HCEC 1CT (cell line): ENCODE data around the gene SNTG2.
"Not testable (repeated sequence)": the region's sequence is repeated elsewhere in the genome, so short reads cannot be mapped to it uniquely, and the experiment has no call there.

Experiments
- DNase-seq: peaks from one replicate; pipeline ENCODE4 v3.0.0-alpha.2; 2017

SNTG2 gene

DNA sequence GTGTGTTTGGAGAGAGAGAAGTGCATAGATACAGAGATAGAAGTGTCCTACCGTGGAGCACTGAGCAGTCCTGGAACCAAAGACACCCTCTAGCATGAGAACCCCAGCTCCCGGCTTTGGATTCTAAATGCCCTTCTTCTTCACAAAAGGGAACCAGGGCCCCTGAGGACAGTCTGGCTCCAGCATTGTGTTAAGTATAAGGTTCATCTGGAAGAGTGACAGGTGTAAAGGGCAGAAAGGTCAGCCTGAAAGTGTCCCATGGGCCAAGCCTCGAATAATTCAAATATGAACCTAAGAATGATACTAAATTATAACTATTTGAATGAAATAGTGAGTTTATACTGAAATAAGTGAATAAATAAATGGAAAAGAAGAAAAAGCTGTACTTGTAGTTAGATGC lies 109.7 kb downstream of the SNTG2 start:
- no peak for DNase-seq

DNA sequence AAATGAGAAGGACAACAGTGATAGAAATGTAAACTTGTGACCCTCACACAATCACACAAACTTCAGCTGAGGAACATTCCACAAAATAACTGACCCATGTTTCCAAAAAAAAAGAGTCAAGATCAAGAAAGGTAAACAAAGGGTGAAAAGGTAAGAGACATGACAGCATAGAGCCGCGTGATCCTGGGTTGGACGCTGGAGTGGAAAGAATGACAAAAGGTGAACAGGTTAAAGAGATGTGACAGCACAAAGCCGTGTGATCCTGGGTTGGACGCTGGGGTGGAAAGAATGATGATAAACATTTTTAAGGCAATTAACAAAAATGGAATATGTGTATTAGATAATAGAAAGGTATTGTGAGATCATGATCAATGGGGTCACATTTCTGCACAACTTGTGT lies 110.3 kb downstream of the SNTG2 start:
- no peak for DNase-seq

DNA sequence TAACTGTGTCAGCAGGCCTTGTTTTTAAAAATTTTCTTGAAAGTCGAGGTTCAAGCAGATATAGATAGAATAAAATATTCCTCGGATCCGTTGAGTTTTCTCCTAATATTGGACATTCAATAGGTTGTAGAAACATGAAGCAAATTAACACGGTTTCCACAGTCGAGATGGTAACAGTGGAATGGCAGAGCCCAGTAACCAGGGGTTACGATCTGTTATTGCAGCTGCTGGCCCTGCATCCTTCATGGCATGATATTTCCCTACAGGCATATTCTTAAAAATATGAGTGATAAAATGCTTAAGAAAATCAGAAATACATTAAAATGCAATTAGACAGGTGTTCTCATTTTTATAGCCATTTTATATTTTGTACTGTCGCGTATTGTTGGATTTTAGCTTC lies 117.6 kb downstream of the SNTG2 start:
- no peak for DNase-seq

DNA sequence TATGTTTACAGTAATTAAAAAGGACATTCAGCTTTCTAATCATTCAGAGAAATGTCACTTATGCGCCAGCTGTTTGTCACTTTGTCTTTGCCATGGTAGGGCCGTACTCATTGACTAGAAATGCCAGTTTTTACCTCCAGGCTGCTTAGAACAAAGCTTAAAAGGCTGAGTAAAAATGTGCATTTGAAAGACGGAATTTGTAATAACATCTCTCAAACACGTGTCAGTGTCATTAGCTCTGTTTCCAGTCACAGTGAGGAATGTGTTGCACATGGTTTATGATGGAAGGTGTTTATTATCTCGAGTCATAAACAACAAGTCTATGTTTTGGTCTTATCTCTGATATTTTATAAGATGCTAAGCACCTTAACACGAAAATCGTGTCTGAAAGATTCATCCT lies 118.2 kb downstream of the SNTG2 start:
- no peak for DNase-seq

DNA sequence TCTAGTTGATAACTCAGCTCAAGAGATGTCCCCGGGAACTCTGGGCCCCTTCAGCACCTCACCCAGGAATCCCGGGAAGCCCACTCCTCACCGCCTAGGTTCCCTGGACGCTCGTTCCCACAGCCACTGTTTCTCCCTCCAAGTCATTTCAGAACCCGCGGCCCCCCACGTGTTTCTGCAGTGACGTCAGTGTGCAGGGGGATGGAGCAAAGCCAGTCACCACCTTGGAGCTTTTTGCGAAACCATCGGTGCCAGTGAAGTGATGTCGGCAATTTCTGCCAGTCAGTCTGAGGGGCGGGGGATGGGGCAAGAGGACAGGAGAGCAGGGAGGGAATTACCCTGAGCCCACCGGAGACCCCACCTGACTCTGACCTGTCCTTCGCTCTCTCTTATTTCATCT lies 119.2 kb downstream of the SNTG2 start:
- no peak for DNase-seq

DNA sequence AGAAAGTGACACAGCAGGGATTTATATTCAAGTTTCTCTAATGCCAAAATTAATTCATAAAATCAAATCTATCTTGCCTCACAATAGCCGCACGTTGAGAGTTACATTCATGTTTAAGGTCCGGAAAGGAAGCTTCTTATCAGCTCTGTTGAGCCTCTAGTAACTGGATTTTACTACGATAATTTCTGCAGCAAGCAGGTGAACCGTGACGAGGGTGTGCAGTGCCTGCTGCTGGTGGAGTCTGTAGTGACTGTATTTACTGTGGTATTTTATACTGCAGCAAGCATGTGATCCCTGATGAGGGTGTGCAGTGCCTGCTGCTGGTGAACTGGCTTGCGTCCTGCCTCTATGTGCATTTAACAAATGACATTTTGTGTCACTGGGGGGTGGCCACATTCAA lies 120.0 kb downstream of the SNTG2 start:
- DNase-seq, result no peak

DNA sequence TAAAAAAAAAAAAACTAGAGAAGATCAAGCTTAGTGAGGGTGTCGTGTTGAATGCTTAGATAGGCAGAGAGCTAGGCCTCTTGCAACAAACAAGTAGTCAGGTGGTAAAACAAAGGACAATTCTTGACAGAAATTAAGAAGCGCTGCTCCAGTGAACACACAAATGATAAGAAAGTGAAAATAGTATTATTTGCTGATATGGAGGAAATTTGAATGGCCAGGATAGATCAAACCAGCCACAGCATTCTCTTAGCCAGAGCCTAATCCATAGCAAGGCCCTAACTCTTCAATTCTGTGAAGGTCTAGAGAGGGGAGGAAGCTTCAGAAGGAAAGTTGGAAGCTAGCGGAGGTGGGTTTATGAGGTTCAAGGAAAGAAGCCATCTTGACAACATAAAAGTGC lies 121.0 kb downstream of the SNTG2 start:
- no peak for DNase-seq

DNA sequence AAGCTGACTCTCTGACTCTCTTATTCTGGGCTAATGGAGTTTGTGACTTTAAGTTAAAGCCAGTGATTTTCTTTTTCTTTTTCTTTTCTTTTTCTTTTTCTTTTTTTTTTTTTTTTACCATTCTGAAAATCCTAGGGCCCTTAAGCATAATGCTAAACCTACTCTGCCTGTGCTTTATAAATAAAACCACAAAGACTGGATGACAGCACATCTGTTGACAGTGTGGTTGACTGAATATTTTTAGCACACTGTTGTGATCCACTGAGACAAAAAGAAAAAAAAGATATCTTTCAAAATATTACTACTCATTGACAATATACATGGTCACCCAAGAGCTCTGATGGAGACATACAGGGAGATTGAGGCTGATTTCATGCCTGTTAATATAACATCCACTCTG lies 121.6 kb downstream of the SNTG2 start:
- no peak for DNase-seq

DNA sequence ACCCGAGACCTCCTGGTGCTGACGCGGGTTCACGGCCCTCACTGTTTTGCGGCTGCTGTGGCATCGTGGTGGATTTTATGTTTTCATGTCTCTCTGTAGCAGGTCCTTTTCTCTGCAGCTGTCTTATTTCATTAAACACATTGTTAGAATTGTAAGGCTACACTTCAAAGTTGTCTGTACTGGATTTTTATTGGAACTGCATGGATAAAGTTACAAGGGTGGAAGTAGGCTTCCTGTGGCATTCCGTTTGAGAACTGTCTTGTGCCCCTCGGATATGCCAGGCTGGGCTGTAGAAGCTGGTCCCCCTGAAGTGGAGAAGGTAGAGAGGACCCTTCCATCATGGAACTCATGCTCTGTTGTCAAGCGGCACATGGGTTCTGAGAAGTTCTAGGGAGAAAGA lies 127.3 kb downstream of the SNTG2 start:
- DNase-seq, result no peak

DNA sequence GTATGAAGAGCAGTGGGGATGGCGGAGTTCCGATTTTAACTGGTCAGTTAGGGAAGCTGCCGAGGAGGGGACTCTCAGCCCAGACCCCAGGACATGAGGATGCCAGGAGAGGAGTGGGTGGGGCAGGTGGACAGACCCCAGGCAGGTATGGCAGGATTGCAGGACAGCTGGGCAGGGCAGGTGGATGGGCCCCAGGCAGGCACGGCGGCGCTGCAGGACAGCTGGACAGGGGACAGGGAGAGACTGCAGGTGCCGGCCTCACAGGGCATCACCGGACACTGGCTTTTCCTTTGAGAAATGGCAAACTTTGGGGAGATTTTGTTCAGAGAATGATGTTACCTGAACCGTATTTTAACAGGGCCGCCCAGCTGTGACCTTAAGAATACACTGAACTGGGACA lies 127.7 kb downstream of the SNTG2 start:
- DNase-seq, result no peak

DNA sequence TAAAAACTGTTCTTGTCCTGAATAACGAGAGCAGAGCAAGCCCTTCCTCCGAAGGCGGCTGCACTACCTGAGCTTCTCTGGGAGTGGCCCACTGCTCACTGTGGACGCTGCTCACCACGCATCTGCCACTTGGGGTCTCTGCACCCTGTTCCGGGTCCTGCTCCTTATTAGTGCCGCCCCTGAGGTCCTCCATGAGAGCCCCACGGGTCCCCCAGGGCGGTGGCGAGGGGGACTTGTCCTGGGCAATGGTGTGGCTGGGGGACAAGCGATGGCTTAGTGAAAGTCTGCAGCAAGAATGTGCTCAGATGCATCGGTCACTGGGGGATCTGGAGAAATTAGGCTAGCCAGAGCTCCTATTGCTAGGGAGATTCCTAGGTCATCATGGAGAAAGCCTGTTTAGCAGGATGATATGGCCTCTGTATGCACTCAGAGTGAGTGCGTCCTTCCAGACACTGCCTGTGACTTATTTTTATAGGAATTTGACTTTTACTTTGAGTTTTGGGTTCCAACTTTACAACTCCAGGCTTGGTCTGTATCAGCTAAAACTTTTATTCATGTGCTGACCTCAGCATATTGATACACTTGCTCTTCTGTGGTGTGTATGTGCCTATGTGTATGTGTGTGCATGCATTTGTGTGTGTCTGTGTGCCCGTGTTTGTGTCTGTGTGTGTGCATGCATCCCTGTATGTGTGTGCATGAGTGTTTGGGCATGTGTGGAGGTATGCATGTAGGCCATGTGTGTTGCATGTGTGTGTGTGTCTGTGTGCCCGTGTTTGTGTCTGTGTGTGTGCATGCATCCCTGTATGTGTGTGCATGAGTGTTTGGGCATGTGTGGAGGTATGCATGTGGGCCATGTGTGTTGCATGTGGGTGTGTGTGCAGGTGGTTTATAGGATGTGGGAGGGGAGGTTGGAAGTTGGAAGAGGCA lies 129.5 kb downstream of the SNTG2 start:
- no peak for DNase-seq

DNA sequence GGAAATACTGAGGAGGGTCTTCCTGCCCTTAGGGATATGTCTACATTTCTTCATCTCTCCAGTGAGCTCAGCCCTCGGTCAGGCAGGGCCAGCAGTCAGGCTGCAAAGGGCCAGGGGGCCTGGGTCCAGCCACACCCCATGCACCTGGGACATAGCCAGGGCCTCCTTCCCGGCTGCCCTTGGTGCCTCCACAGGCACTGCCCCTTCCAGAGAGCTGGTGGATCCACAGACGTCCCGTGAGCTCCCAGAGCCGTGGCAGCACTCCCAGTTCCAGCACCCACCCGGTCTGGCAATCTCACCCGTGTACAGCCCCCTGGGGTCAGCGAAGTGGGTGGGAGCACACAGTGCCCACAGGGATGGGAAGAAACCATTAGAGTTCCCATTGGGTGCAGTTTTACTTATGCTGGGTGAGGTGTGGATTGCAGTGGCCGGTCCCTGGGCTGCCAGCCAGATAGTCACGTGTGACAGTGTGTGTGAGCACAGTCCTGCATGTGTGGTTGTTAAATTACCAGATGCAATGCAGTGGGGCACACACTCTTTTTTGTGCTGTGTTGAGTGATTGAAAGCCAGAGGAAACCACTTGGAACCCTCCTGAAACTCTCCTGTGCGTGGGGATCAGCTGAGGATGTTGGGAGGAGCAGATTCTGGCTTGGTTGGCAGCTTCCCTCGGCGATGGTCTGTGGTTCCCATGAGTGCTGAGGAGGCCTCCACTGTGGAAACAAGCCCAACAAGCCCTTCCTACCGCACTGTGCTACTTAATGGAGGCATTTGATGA lies 131.0 kb downstream of the SNTG2 start:
- DNase-seq, result no peak

DNA sequence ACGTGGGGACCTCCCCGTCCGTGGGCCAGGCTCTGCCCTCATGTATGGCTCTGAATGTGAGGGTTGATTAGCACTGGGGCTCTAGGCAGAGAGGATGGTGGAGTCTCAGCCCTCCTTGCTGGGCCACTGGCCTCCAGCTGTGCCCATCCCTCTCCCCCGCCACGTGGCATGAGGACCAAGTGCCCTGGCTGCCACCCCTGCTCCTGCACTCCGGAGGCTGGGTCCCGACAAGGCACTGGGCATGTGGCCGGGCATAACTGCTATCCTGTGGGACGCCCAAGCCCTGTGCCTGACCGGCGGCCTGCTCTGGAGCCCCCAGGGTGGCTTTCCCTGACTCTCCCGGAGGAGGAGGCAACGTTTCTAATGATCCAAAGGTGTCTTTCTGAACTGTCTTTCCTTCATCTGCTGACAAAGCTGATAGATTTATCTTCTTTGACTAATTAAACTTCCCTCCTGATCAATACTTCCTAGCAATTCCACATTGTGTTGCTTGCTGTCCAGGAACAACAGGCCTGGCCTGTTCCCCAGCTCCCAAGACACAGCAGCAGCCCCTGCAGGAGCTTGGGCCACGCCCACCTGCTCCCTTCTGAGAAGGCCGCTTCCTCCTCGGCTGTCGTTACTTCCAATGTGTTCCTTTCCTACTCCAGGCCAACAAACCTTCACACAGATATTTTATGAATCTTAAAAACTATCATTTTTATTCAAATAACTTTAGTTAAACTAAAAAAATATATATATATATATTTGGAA lies 132.0 kb downstream of the SNTG2 start:
- no peak for DNase-seq

DNA sequence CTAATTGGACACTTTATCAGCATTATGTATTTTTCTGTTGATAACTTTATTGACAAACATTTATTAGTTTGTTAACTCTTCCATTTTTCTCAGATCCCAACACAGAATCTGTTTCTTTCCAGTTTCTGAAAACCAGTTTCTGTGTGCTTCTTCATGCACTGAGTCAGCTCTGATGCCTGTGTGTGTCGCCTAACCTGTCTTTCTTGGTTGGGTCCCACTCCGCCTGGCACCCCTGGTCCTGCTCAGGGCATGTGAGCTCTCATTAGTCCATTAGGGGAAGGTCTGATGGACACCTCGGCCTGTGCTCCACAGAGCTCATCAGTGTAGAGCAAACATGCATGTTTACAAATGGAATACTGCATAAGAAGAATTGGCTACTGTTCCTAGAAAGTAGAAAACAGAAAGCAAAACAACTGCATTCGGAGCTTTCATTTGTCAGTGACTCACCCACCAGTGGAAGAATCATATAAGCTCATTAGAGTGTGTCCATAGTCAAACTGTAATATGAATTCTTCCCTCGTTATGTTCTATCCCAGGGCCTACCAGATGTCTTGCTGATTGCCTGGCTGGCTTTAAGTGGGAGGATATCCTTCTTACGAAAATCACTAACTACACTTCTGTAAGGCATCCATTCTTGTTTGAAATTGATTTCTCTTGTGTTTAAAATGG lies 137.7 kb downstream of the SNTG2 start:
- DNase-seq, result no peak

DNA sequence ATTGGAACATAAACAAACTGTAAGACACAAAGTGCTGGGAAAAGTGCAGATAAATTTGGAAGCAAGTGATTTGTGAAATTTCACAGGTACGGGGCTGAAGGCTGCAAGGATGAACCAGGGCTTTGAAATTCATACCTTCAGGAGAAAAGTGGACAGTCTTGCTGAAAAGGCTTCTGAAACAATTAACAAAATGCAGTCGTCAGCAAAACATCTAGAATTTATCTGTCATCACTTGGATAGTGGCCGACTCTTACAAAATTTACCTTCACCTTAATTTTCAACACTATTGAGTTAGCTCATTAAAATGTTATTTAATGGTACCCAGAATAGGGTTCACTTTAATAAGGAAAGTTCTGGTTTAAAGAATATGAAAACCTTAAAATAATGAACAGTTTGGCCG lies 138.3 kb downstream of the SNTG2 start:
- no peak for DNase-seq

DNA sequence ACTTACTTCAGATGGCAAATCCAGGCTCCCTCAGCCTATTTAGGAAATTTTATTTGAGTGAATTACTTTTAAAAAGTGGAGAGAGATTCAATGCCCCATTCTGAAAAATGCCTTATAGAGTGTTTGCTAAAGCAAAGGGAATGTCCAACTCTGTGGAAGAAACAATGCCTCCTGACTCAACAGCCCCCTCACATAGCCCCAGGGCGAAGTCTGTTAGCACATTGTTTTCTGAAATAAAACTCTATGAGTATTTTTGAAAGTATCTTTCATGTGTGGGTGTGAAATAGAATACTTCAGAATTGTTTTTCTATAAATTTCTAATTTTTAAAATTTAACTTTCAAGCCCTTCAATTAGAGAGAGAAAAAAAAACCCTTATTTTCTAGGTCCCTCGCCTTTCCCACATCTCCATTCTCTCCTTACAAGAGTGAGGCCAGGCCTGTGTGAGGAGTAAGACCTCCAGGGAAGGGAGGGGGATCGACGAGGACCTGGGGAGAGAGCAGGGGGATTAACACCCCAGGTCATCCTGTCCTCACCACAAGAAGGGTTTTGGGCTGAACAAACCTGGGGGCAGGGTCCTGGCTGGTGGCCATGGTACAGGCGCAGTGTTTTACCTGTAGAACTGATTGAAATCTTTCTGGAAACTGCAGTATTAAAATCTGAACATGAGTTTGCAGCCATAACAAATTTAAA lies 141.4 kb downstream of the SNTG2 start:
- DNase-seq, result no peak

DNA sequence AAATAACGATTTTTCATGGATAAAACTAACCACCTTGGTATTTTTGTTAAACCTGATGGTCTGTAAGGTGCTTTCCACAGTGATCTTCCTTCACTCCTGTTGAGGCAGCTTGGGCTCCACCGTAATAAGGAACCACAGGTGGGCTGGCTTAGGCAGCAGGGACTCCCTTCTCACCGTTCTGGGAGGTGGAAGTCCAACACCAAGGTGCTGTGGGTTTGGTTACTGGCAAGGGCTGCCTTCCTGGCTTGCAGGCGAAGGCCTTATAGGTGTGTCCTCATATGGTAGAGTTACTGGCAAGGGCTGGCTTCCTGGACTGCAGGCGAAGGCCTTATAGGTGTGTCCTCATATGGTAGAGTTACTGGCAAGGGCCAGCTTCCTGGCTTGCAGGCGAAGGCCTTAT lies 143.0 kb downstream of the SNTG2 start:
- not testable (repeated sequence) for DNase-seq

DNA sequence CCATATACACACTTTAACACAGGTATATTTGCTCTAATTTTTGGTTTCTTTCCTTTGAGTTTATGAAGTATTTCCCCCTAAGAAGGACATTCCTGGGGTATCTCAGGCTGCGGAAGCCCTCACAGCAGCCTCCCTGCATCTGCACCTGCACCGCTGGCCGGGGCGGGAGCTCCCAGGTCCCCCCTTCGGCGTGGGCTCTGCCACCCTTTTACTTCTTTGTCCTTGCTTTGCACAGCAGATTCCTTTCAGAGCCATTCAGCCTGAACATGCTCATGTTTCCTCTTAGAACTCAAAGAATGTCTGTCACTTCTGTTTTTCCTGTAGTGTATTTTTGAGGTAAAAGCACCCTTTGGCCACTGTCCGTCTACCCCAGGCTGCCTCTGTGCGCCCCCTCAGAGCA lies 146.5 kb downstream of the SNTG2 start:
- no peak for DNase-seq

DNA sequence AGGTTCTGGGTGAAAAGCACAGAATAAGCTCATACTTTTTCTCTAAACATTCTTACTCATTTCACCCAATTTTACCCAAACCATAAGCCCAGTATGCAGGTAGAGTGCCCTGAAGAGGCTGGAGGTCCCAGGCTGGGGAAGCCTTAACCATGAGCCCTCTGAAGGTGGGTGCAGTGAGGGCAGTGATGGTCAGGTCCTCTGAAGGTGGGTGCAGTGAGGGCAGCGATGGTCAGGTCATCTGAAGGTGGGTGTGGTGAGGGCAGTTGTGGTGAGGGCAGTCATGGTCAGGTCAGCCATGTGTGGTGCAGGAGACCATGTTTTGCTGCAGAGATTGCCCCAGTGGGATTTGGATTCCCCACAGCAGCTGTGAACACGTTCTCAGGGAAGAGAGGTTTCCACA lies 148.8 kb downstream of the SNTG2 start:
- no peak for DNase-seq

DNA sequence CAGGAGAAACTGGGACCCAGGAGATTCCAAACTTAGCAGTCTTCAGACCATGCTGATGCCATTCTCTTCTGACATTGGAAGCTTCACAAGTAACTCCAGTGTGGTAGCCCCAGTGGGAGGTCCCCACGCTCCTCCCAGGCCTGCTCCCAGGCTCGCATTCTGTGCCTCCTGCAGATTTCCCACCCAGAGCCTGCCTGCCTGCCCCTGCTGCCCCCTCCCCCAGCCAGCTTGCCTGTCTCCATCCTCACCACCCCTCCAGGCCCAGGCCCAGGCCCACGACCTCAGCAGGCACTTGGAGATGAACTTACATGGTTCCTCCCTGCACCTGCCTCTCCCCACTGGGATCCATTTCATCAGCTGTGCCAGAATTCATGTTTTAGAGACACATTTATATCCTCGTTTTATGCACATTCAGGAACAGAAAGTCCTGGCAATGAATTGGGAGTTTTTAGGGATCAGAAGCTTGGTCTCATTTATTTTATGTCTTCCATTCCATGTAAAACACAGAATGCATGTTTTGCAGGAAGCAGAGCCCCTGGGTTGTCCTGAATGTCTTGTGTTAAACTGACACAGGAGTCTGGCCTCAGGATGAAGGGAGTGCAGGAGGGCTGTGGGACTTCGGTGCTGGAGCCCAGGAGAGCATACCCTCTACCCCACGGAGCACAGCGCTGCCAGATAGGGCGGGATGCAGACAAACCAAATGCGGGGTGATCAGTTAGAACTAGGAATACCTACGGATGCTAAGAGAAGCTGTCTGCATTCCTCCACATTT lies 150.5 kb downstream of the SNTG2 start:
- DNase-seq, result no peak

DNA sequence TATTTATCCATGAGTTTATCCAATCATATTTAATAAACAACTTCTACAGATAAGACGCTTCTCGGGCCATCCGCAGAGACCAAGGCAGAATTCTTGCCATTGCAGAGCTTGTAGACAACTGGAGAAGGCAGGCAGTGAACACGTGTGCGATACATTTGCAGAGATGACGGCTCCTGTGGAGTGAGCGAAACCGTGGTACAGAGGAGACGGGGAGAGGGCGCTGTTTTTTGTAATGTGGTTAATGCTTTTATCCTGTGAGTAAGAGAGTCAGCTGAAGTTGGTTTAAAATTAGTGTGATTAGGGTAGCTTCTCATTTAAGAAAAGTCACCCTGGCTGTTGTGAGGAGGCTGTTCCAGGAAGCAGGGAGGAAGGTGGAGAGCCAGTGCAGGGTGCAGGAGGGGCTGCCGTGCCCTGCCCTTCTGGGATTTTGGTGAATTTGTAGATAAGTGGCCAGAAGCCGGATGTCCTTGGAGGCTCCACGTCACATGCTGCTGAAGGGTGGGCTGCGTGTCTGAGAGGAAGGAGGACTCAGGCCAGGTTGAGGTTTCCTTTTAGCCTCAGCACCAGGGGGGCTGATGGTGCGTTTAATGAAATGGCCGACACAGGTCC lies 151.4 kb downstream of the SNTG2 start:
- no peak for DNase-seq
